ENCODE data around the gene AMIGO1. TPM values are rescaled to one million over a fixed set of nuclear protein-coding genes. Genes with fewer than 3 reads are reported as not detected.

The AMIGO1 gene
- polyA plus RNA-seq, 3 donors from 2014 or later = 3.6 to 12.5 (median 5.0) TPM

DNA sequence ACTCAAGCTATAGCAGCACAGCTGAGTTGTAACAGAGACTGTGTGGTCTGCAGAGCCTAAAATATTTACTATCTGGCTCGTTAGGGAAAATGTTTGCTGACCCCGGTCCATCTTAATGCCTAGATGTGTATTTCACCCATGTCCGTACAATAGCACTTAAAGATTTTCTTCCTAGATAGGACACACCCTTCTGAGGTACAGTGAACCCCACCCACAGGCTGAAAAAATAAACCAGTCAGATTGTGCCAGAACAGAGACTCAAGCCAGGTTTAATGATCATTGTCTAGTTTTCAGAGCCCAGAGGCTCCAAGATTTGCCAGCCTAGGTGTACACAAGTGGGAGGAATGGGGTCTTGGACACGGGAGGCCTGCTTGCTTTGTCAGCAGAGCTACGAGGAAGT lies 5.6 kb downstream of the AMIGO1 start:
- peaks cover 0 to 5% (median 4%) of the 10 kb centered on the region in 3 donors for H3K36me3 Mint-ChIP-seq
- DNase-seq = no peak
- no peaks in the 10 kb centered on the region for H3K9me3 Mint-ChIP-seq
- H3K4me1 Mint-ChIP-seq = peaks cover 80 to 88% of the 10 kb centered on the region in 2 donors
- H3K4me3 Mint-ChIP-seq = peak overlapping the region in 4 of 5 donors; percentile 22 to 54 (median 26)
- H3K27me3 Mint-ChIP-seq (ENCODE audit: low read depth in 3 of 3) = peaks cover 2 to 5% (median 4%) of the 10 kb centered on the region in 3 donors
- H3K27ac Mint-ChIP-seq = peak overlapping the region; percentile 33 to 83 (median 56)

DNA sequence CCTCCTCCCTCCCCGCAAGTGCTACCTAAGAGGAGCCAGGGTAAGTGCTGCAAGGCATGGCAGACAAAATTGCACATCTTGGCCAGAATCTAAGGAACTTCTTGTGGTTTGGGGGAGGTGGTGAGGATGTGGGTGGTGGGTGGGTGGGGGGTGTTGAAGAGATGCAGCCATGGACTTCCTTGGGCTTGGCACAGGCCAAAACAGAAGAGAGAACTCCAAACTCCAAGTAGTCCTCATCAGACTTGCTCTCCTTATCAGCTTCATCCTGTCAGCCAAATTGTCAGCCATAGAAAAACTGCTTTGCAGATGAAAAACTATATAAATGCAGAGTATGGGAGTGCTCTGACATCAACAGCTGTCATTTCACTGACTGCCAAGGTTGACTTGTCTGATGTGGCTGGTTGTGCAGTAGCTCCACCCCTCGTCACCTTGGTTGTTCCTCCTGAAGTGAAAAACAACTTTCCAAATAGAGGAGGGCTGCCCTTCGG lies 7.1 kb downstream of the AMIGO1 start:
- Mint-ChIP-seq H3K4me1 (peaks cover 72 to 81% of the 10 kb centered on the region in 2 donors), H3K36me3 (peaks cover 0 to 8% (median 5%) of the 10 kb centered on the region in 3 donors), H3K4me3 (peak overlapping the region; percentile 72 to 85 (median 74)), H3K27me3 (ENCODE audit: low read depth in 3 of 3) (peaks cover 0 to 2% (median 2%) of the 10 kb centered on the region in 3 donors), H3K27ac (peak overlapping the region; percentile 72 to 92 (median 86)), H3K9me3 (no peaks in the 10 kb centered on the region)
- peak; percentile 47 to 53 (median 49) for DNase-seq

DNA sequence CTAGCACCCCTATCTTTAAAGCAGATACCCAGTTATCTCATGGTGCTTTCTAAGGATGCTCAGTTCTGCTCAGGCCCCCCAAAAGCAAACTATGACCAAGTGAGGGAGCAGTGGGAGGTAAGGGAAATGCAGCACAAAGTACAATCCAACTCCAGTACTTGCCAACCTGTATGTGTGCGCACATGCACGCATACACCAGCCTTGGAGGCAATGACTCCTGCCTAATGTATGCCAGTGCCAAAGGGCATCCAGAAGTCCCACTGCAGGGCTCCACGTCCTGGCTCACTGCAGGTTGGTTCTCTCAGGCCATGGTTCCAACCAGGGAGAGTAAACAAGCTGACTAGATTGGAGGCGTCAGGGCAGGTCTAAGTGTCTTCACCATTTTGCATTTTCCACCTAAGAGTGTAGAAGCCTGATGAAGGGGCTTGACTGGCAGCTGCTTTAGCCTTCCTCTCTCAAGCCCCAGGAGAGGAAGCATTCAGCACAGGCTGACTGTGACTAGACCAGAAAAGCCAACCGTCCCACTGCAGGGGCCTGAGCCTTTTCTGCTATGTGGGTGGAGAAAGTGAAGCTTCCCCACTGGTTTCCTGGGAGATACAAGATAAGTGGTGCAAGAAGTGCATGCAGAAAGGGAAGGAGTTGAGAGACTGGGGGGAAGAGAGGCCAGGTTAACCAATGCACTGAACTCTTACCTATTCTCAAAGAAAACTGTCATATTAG lies 7.7 kb downstream of the AMIGO1 start:
- peak overlapping the region; percentile 72 to 92 (median 86) for H3K27ac Mint-ChIP-seq
- peak overlapping the region; percentile 72 to 85 (median 74) for H3K4me3 Mint-ChIP-seq
- peaks cover 0 to 2% (median 2%) of the 10 kb centered on the region in 3 donors for H3K27me3 Mint-ChIP-seq (ENCODE audit: low read depth in 3 of 3)
- no peaks in the 10 kb centered on the region for H3K9me3 Mint-ChIP-seq
- H3K4me1 Mint-ChIP-seq = peaks cover 70 to 82% of the 10 kb centered on the region in 2 donors
- peaks cover 0 to 9% (median 0%) of the 10 kb centered on the region in 3 donors for H3K36me3 Mint-ChIP-seq
- DNase-seq = peak in 1 of 3 donors; percentile 23

DNA sequence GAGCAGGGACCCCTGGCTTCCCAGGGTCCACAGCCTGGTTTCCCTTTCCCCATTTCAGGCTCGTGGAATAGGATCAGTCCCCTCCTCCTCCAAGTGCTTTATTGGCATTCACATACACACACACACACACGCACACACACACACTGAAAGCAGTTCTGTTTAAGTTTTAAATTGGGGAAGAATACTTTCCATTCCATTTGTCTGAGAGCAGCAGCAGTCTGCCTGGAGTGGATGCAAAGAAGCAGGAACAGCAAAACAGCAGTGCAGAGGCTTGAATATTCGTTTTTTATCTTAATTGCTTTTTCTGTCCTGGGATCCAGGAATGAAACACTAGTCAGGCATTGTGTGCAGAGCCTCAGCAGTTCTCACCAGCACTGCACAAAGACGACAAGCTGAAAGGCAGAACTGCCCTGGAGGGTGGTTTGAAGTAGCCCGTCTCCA lies 8.6 kb downstream of the AMIGO1 start:
- Mint-ChIP-seq H3K9me3 (no peaks in the 10 kb centered on the region), H3K27me3 (ENCODE audit: low read depth in 3 of 3) (peaks cover 0 to 2% (median 2%) of the 10 kb centered on the region in 3 donors), H3K4me1 (peaks cover 75 to 84% of the 10 kb centered on the region in 2 donors), H3K4me3 (peak overlapping the region; percentile 38 to 85 (median 73)), H3K36me3 (peaks cover 6 to 17% (median 8%) of the 10 kb centered on the region in 3 donors), H3K27ac (peak overlapping the region; percentile 5 to 92 (median 85))
- DNase-seq = no peak

DNA sequence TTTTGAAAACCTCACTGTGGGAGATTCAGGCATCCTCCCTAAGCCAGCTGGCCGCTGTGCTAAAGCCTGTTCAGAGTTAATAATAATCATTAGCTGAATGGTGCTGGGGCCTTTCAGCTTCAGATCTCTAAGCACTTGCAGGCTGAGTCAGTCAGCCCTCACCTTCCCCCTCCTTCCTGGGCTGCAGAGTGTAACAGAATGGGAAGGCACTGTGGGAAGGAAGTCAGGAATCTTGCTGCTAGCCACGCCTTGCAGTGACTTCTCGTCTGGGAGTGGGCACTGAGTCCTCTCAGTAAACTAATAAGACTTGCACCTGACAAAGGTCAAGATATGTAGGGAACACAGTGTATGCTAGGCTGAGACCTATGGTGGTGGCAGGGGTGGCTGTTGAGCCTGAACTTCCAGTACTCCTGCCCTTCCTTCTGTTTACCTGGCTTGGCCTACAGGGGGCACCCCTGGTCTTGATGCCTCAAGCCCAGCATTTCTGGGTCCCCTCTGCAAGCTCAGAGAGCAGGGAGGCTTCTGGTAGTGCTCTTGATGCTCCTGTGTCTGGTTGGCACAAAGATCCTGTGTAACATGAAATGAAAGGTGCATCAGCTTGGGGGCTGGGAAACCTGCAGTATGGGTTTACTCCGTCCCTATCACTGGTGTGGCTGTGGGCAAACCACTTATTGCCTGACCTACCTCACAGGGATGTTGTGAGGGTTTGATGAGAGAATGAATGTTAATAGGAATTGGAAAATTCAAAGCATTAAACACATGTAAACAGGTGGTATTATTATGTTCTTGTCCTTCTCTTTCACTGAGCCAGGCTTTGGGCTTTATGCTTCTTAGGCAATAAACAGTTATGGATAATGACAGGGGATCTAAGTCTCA lies 9.6 kb downstream of the AMIGO1 start:
- Mint-ChIP-seq H3K4me1 (peaks cover 79 to 84% of the 10 kb centered on the region in 2 donors), H3K27ac (peak overlapping the region; percentile 5 to 92 (median 85)), H3K9me3 (no peaks in the 10 kb centered on the region), H3K27me3 (ENCODE audit: low read depth in 3 of 3) (peaks cover 0 to 2% (median 2%) of the 10 kb centered on the region in 3 donors), H3K36me3 (peaks cover 6 to 21% (median 9%) of the 10 kb centered on the region in 3 donors), H3K4me3 (peak overlapping the region; percentile 23 to 73 (median 45))
- DNase-seq = peak; percentile 25 to 41 (median 31)

DNA sequence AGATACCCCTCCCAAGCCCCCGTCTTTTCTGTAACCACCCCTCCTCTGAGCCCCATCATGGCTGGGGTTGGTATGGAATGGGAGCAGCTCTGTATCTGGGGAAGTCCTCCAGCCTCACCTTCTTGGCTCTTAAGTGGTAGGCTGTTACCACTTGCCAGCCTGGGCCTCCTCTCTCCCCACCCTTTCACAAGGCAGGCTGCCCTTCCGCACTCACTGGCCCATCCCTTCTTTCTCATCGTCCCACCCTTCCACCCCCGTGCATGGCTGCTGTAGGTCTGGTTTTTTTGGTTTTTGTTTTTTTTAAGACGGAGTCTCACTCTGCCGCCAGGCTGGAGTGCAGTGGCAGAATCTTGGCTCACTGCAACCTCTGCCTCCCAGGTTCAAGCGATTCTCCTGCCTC lies 10.4 kb downstream of the AMIGO1 start:
- Mint-ChIP-seq H3K36me3 (peaks cover 6 to 21% (median 9%) of the 10 kb centered on the region in 3 donors), H3K4me1 (peaks cover 81 to 84% of the 10 kb centered on the region in 2 donors), H3K9me3 (no peaks in the 10 kb centered on the region), H3K27ac (no peak overlapping the region), H3K4me3 (peak overlapping the region in 1 of 5 donors; percentile 17), H3K27me3 (ENCODE audit: low read depth in 3 of 3) (peaks cover 2 to 5% (median 3%) of the 10 kb centered on the region in 3 donors)
- no peak for DNase-seq

DNA sequence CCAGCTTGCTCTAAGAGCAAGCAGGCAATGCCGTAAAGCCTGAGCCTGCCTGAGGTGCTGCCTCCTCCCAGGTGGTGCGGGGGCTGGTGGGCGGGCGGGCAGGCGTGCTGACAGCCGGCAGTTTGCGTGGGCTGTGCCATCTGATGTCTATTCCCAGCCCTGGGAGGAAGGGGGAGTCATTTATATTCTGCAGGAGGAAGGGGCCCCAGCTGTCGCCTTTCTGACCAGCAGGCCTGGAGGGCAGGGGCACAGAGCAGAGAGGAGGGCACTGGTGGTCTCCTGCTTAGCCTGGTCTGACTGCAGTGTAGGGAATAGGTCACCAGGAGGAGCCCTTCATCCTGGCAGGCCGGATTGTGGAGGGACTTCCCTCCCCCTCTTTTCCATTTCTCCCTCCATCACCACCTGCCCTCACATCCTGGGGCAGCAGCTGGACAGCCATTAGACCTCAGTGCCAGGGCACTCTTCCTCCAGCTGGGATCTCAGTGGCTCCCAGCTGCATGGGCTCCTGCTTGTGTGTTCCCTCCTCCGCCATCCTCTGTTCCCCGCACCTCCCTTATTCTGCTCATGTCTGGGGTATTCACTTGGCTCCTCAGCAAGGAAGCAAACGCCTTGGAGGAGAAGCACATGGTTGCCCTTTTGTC lies 11.2 kb downstream of the AMIGO1 start:
- Mint-ChIP-seq H3K4me1 (peaks cover 77 to 79% of the 10 kb centered on the region in 2 donors), H3K36me3 (peaks cover 6 to 21% (median 9%) of the 10 kb centered on the region in 3 donors), H3K4me3 (no peak overlapping the region), H3K27me3 (ENCODE audit: low read depth in 3 of 3) (peaks cover 2 to 8% (median 5%) of the 10 kb centered on the region in 3 donors), H3K27ac (peak overlapping the region in 1 of 6 donors; percentile 28), H3K9me3 (no peaks in the 10 kb centered on the region)
- no peak for DNase-seq

DNA sequence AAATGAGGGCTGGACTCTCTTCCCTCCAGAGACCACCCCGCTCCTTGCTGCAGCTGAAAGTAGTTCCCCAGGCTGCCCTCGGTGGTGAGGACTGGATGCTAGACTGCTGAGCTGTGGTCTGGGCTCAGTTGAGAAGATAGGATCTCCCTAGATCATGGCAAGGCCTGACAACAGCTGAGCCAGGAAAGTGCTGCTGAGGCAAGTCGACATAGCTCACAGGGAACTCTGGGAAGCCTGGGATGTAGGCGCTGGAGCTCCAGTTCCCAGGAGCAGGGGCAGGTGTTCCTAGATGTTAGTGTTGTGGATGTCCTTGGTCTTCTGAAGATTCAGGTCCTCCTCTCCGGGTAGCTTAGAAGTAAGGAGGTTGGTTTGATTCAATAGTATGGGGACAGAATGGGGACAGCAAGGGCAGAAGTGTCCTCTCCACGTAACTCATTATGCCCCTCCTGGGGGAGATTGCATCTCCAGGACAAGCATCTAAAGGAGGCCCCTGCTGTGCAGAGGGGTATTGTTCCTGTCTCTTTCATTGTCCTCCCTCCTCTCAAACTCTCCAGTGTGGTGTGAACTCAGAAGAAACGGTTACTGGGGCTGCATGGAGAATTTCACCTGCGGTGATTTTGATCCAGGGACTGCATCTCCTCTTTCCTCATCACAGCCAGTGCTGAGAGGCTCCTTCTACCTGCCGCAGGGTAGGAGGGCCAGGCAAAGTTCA lies 11.9 kb downstream of the AMIGO1 start:
- Mint-ChIP-seq H3K27ac (peak overlapping the region in 2 of 6 donors; percentile 17 to 28), H3K9me3 (no peaks in the 10 kb centered on the region), H3K27me3 (ENCODE audit: low read depth in 3 of 3) (peaks cover 2 to 10% (median 5%) of the 10 kb centered on the region in 3 donors), H3K4me1 (peaks cover 70 to 72% of the 10 kb centered on the region in 2 donors), H3K4me3 (no peak overlapping the region), H3K36me3 (peaks cover 6 to 21% (median 9%) of the 10 kb centered on the region in 3 donors)
- no peak for DNase-seq

DNA sequence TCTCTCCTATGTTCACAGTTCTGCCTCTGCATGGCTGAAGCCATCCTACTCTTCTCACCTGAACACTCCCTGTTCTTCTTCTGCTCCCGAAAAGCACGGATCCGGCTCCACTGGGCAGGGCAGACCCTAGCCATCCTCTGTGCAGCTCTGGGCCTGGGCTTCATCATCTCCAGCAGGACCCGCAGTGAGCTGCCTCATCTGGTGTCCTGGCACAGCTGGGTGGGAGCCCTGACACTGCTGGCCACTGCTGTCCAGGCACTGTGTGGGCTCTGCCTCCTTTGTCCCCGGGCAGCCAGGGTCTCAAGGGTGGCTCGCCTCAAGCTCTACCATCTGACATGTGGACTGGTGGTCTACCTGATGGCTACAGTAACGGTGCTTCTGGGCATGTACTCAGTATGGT lies 13.8 kb downstream of the AMIGO1 start:
- Mint-ChIP-seq H3K4me1 (peaks cover 53 to 55% of the 10 kb centered on the region in 2 donors), H3K36me3 (peaks cover 6 to 22% (median 9%) of the 10 kb centered on the region in 3 donors), H3K4me3 (peak overlapping the region; percentile 63 to 96 (median 91)), H3K27ac (peak overlapping the region in 1 of 6 donors; percentile 53), H3K9me3 (no peaks in the 10 kb centered on the region), H3K27me3 (ENCODE audit: low read depth in 3 of 3) (peaks cover 2 to 8% (median 5%) of the 10 kb centered on the region in 3 donors)
- no peak for DNase-seq

DNA sequence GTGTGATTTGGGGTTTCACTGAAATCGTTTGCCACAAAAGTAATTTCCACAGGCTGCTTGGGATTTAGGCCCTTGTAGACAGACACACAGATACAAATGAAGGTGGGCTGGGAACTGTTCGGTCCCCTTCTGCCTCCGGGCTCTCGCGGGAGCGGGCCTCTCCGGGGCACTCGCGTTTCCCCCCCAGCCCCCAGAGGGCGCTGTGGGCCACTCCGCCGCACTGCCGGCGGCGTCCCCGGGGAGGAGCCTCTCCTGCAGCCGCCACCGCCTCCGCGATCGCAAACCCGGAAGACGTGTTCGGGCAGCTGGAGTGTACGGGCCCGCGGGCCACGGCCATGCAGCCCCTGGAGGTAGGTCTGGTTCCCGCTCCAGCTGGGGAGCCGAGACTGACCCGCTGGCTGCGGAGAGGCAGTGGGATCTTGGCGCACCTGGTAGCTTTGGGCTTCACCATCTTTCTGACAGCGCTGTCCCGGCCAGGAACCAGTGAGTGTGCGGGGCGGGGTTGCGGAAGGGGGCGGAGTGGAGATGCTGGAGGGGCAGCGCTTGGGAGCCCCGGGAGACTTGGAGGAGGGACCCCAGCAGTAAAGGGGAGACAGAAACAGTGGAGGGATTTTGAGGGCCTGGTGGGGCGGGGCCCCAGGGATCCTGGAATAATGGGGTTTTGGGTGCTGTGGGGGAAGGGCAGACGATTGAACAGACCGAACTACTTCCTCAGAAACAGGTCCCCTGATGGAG lies 15.6 kb downstream of the AMIGO1 start, which contains the start of gene CYB561D1:
Gene CYB561D1, plus strand, starts transcription at position 290 of the 735 bp plus-strand sequence. Its CDS starts 46 bp downstream, at position 336.
- H3K27me3 Mint-ChIP-seq (ENCODE audit: low read depth in 3 of 3) = peaks cover 0 to 8% (median 5%) of the 10 kb centered on the region in 3 donors
- no peaks in the 10 kb centered on the region for H3K9me3 Mint-ChIP-seq
- H3K36me3 Mint-ChIP-seq = peaks cover 6 to 21% (median 13%) of the 10 kb centered on the region in 3 donors
- H3K27ac Mint-ChIP-seq = peak within 1 kb of the TSS; percentile 77 to 92 (median 84)
- peak within 1 kb of the TSS; percentile 89 to 96 (median 94) for H3K4me3 Mint-ChIP-seq
- DNase-seq = peak; percentile 88 to 91 (median 91)
- peaks cover 40 to 42% of the 10 kb centered on the region in 2 donors for H3K4me1 Mint-ChIP-seq

DNA sequence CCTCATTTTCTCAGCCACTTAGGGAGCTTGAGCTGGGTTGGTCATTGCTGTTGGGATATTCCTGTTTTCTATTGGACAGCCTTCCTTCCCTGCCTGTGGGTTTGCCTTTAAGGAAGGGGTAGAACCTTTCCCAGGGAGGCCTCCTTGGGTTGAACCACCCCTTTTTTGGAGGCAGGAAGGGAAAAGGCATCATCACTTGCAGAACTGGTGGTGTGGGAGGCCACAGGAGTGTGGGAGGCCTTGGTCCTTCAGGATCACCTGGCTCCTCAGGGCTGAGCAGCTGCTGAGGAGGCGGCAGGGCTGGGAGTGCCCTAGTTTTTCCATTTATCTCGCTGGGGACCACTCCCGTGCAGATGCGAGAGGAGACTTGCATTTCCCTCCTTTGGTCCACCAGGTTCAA lies 16.3 kb downstream of the AMIGO1 start:
- Mint-ChIP-seq H3K9me3 (no peaks in the 10 kb centered on the region), H3K4me3 (peak overlapping the region in 4 of 5 donors; percentile 75 to 96 (median 92)), H3K27ac (no peak overlapping the region), H3K4me1 (peaks cover 36 to 42% of the 10 kb centered on the region in 2 donors), H3K27me3 (ENCODE audit: low read depth in 3 of 3) (peaks cover 0 to 11% (median 5%) of the 10 kb centered on the region in 3 donors), H3K36me3 (peaks cover 6 to 21% (median 13%) of the 10 kb centered on the region in 3 donors)
- no peak for DNase-seq

DNA sequence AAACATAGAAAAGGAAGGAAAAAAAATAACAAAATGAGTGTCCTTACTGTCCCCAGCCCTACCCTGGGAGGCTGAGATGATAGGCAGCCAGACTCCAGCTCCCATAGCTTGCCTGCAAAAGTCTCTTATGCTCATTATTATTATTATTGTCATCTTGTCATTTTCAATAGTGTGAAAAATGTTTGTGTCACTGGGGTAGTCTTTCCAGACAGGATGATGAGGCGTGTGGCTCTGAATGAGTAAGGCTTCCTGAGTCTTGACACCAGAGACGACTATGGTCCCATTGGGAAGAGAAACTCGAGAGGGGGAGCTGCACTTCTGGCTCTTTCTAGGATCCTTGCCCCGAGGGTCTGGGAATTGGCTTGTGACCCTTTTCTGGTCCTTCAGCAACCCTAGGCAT lies 16.7 kb downstream of the AMIGO1 start:
- Mint-ChIP-seq H3K36me3 (peaks cover 6 to 24% (median 13%) of the 10 kb centered on the region in 3 donors), H3K27me3 (ENCODE audit: low read depth in 3 of 3) (peaks cover 0 to 11% (median 5%) of the 10 kb centered on the region in 3 donors), H3K4me3 (peak overlapping the region in 4 of 5 donors; percentile 24 to 57 (median 34)), H3K27ac (no peak overlapping the region), H3K9me3 (no peaks in the 10 kb centered on the region), H3K4me1 (peaks cover 36 to 40% of the 10 kb centered on the region in 2 donors)
- DNase-seq = no peak
